K562 (cell line): Measurements from ENCODE around the gene STARD3NL. TPM values are rescaled to one million over a fixed set of nuclear protein-coding genes. Genes with fewer than 3 reads are reported as not detected.
A peak's percentile ranks its signal among the peaks of the same experiment; 100 is the strongest.

Experiments
- ATAC-seq: fragments of 200-7000 bp; cut with Tn5 transposase; 3 replicates; pipeline ENCODE4 v1.9.1; 2020; ENCODE audit warnings: moderate library complexity
- BruUV-seq: library from RNA; stranded (reverse); fragments of 400-500 nt; replicated peaks from 2 replicates; lab custom pipeline; 2021; lab: Mats Ljungman, UMichigan
- CTCF ChIA-PET: fragments of 300-600 bp; formaldehyde crosslinking; extraction: SDS; loops from one replicate; lab custom pipeline; 2021; ENCODE audit warnings: low intra/inter-chr PET ratio; lab: Yijun Ruan, JAX
- POLR2A ChIA-PET: fragments of 300-600, 350-650 bp; sonication (Branson Sonifier 250); formaldehyde crosslinking; extraction: SDS; loops from one replicate; lab custom pipeline; 2021; ENCODE audit warnings: antibody characterized with exemption, inconsistent platforms; lab: Yijun Ruan, JAX
- DNase-seq, 4 experiments: peaks; one replicate each; pipeline versions ENCODE4 v3.0.0 to v3.0.0-alpha.2; 2011 to 2018; ENCODE audit warnings: low spot score in 3 of 4, mixed read lengths in 3 of 4; ENCODE audit errors: extremely low read depth in 1 of 4
- FAIRE-seq: peaks from 2 replicates; lab custom pipeline; 2011; peaks lifted over from hg19 to GRCh38; lab: Jason Lieb, UNC
- H2AFZ ChIP-seq: 2 replicates; pipeline ENCODE4 v1.6.0; 2011; ENCODE audit warnings: low read depth, low read length, control low read depth, inconsistent platforms
- H3K27ac ChIP-seq: fragments of 200-600 bp; 3 replicates; pipeline ENCODE4 v1.8.0; 2011; ENCODE audit warnings: low read depth, mild to moderate bottlenecking, control low read depth, inconsistent platforms, low read length, moderate library complexity, mixed read lengths; ENCODE audit errors: extremely low read depth
- H3K27me3 ChIP-seq, 2 experiments: fragments of 300-600 bp in 1 of 2; 2 replicates in 1 of 2; 3 replicates in 1 of 2; pipeline versions ENCODE4 v1.6.0 to v1.8.0; 2011; ENCODE audit warnings: inconsistent platforms in 2 of 2, low read length in 2 of 2, mild to moderate bottlenecking in 1 of 2, mixed read lengths in 1 of 2, moderate library complexity in 1 of 2; ENCODE audit not compliant: control insufficient read depth in 2 of 2, insufficient read depth in 2 of 2
- H3K36me3 ChIP-seq: fragments of 300-600 bp; 3 replicates; pipeline ENCODE4 v1.8.0; 2011; ENCODE audit warnings: mild to moderate bottlenecking, low read length, inconsistent platforms; ENCODE audit not compliant: control insufficient read depth, insufficient read depth
- H3K4me1 ChIP-seq, 2 experiments: fragments of 200-600 bp in 1 of 2; replicated peaks in 1 of 2; 2 replicates in 1 of 2; 3 replicates in 1 of 2; pipeline versions ENCODE4 v1.5.1 to v1.8.0; 2011; ENCODE audit warnings: inconsistent platforms in 2 of 2, low read length in 2 of 2, mild to moderate bottlenecking in 1 of 2, mixed read lengths in 1 of 2, moderate library complexity in 1 of 2; ENCODE audit not compliant: control insufficient read depth in 2 of 2, insufficient read depth in 2 of 2
- H3K4me2 ChIP-seq: 2 replicates; pipeline ENCODE4 v1.6.1; 2011; ENCODE audit warnings: low read length, control low read depth, inconsistent platforms, mixed read lengths; ENCODE audit not compliant: insufficient read depth
- H3K4me3 ChIP-seq: fragments of 200-600 bp; sonication (generic), shearing (Covaris generic); 2 replicates; pipeline ENCODE4 v1.5.1; 2016; ENCODE audit warnings: control low read depth, inconsistent platforms
- H3K79me2 ChIP-seq: fragments of 200-600 bp; 3 replicates; pipeline ENCODE4 v1.8.0; 2011; ENCODE audit warnings: low read length, inconsistent platforms; ENCODE audit not compliant: control insufficient read depth, insufficient read depth
- H3K9ac ChIP-seq, 2 experiments: 2 replicates each; pipeline versions ENCODE4 v1.6.0 to v1.6.1; 2011; ENCODE audit warnings: low read depth in 2 of 2, low read length in 2 of 2, control low read depth in 1 of 2, inconsistent platforms in 1 of 2, mild to moderate bottlenecking in 1 of 2, mixed read lengths in 1 of 2; ENCODE audit not compliant: insufficient read depth in 1 of 2
- H3K9me1 ChIP-seq: one replicate; pipeline ENCODE4 v1.6.0; 2011; ENCODE audit warnings: inconsistent platforms, mild to moderate bottlenecking, low read length, moderate library complexity; ENCODE audit not compliant: control insufficient read depth, insufficient read depth
- H3K9me3 ChIP-seq: replicated peaks from 2 replicates; pipeline ENCODE4 v1.5.1; 2011; ENCODE audit warnings: low read depth, low read length, inconsistent platforms; ENCODE audit not compliant: control insufficient read depth, insufficient read depth
- H4K20me1 ChIP-seq: replicated peaks from 2 replicates; pipeline ENCODE4 v1.6.1; 2011; ENCODE audit warnings: low read length, inconsistent platforms, mixed read lengths; ENCODE audit not compliant: control insufficient read depth, insufficient read depth
- HMG20A ChIP-seq: fragments of 450-650 bp; formaldehyde crosslinking; conservative IDR thresholded peaks from 2 replicates; pipeline ENCODE4 v1.4.0; 2020; ENCODE audit warnings: mild to moderate bottlenecking, mixed read lengths
- KAT8 ChIP-seq: fragments of 450-650 bp; IDR thresholded peaks from 2 replicates; pipeline ENCODE4 v1.6.1; 2016; ENCODE audit warnings: low read depth, mild to moderate bottlenecking
- KDM1A ChIP-seq, 2 experiments: fragments of 450-650 bp; IDR thresholded peaks; 2 replicates each; pipeline ENCODE4 v1.6.1; 2016; ENCODE audit warnings: mild to moderate bottlenecking in 2 of 2
- KLF10 ChIP-seq: fragments of 250-450 bp; sonication (Bioruptor Pico); IDR thresholded peaks from 2 replicates; pipeline ENCODE4 v1.6.1; 2021; ENCODE audit warnings: matching md5 sums
- SOX6 ChIP-seq: fragments of 450-650 bp; IDR thresholded peaks from 2 replicates; pipeline ENCODE4 v1.6.1; 2014; ENCODE audit warnings: mild to moderate bottlenecking
- TRIM24 ChIP-seq, 2 experiments: fragments of 450-650 bp; IDR thresholded peaks; 2 replicates each; pipeline ENCODE4 v1.6.1; 2016
- ZNF224 ChIP-seq: sonication (generic); formaldehyde crosslinking; IDR thresholded peaks from 2 replicates; pipeline ENCODE4 v1.8.0; 2022; ENCODE audit warnings: mild to moderate bottlenecking, missing genetic modification reagents
- ZNF41 ChIP-seq: fragments of 250-450 bp; sonication (Bioruptor Pico); conservative IDR thresholded peaks from 2 replicates; pipeline ENCODE4 v1.4.0; 2020; ENCODE audit warnings: mild to moderate bottlenecking
- ZSCAN29 ChIP-seq: fragments of 450-650 bp; IDR thresholded peaks from 2 replicates; pipeline ENCODE4 v1.6.1; 2017
- WGBS: fragments of 100-300 bp; shearing (Covaris generic); methylation state at CpG from one replicate; pipeline ENCODE4 v1.1.6; 2016; ENCODE audit warnings: low coverage, mixed read lengths; ENCODE audit not compliant: insufficient coverage; ENCODE audit errors: missing lambda C conversion rate; 5-methylcytosine and 5-hydroxymethylcytosine counted together
- in situ Hi-C: fragments of 300-500 bp; cut with MboI; formaldehyde crosslinking; loops from 4 replicates; pipeline ENCODE4 v1.15.0; 2018; ENCODE audit warnings: inconsistent platforms, mixed read lengths
- intact Hi-C: fragments of 100-400 bp; cut with micrococcal nuclease; formaldehyde crosslinking; loops from 2 replicates; pipeline ENCODE4 v1.14.2; 2022
- polyA plus RNA-seq, 8 experiments: library from polyadenylated mRNA; depleted of rRNA in 4 of 8; stranded (reverse) in 5 of 8; unstranded in 3 of 8; fragments of >200 nt; fragmentation: Nextera tagmentation in 2 of 8; fragmentation: Illumina TruSeq in 1 of 8; extraction: Ambion mirVana in 2 of 8; extraction: Trizol in 1 of 8; gene quantifications; 2 replicates each; pipeline versions ENCODE4 v1.2.1 to v1.2.3, GENCODE V29; 2011 to 2014; ENCODE audit warnings: inconsistent platforms in 1 of 8, missing spikeins in 1 of 8
- total RNA-seq, 7 experiments: library from RNA; depleted of rRNA in 6 of 7; stranded (reverse); fragments of >200 nt in 6 of 7; fragmentation: Illumina TruSeq in 2 of 7; extraction: Trizol in 2 of 7; gene quantifications; 2 replicates each; pipeline versions ENCODE4 v1.2.1 to v1.2.3, GENCODE V29; 2011 to 2021; ENCODE audit warnings: low replicate concordance in 1 of 7
- TF ChIP-seq, protein P1 (sequence below): sonication (generic); formaldehyde crosslinking; IDR thresholded peaks from 2 replicates; pipeline ENCODE4 v1.8.1; 2022; ENCODE audit warnings: missing genetic modification reagents
- TF ChIP-seq, protein P2 (sequence below): fragments of 250-450 bp; sonication (Bioruptor Pico); IDR thresholded peaks from 2 replicates; pipeline ENCODE4 v1.5.0; 2020; ENCODE audit warnings: mild to moderate bottlenecking

Gene STARD3NL
- total and polyA plus RNA-seq, 9 of the 15 experiments (the other 6 are each of a cell fraction or from before 2014, with no cell fraction given): 42.2 to 90.0 (median 57.6) TPM

DNA sequence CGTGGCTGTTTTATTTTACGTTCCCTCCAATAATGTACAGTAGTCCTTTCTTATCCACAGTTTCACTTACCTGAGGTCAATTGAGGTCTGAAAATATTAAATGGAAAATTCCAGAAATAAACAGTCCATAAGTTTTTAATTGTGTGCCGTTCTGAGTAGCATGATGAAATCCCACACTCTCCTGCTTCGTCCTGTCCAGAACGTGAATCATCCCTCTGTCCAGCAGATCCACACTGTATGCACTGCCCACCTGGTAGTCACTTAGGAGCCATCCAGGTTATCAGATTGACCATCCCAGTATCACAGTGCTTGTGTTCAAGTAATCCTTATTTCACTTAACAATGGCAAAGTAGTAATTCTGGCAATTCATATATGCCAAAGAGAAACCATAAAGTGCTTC lies 46.3 kb downstream of the STARD3NL start (continued):
- TF ChIP-seq KDM1A (IDR thresholded peaks at IDR 0.05) (no peak), HMG20A (CRISPR knock-in tag) (no peak), TRIM24 (IDR thresholded peaks at IDR 0.05) (no peak), ZSCAN29 (no peak), KAT8 (no peak)

DNA sequence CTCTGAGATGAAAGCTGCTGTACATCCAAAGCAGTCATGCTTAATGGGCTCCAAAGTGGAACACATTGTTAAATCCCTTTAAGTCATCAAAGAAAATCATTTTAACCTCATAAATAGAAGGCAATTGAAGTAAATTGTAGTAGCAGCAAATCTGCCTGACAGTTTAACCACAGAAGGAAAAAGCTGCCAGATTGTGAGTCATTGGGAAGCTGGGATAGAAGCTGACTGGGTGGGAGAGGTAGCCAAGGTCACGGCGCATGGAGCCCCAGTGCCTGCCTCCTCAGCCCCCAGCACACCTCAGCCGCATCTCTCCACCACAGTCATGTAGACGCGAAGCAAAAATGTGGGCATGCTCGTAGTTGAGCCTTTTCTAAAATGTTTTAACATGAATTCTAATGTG lies 51.3 kb downstream of the STARD3NL start:
- ATAC-seq (no peak), DNase-seq (no peak), FAIRE-seq (no peak)
- Histone ChIP-seq H3K4me3 (no peak overlapping the region), H3K27me3 (no peaks in the 10 kb centered on the region), H3K9ac (peak overlapping the region in 1 of 2 experiments; percentile 48; a peak in 1 of 4 replicates), H3K4me2 (no peak overlapping the region), H2AFZ (no peak overlapping the region), H3K79me2 (no peaks in the 10 kb centered on the region), H3K9me1 (no peaks in the 10 kb centered on the region), H3K4me1 (peaks cover 0 to 4% of the 10 kb centered on the region in 2 experiments; a peak in 1 of 5 replicates), H4K20me1 (no peaks in the 10 kb centered on the region), H3K36me3 (peaks cover 14% of the 10 kb centered on the region; the same call in 2 of the 3 replicates), H3K9me3 (no peaks in the 10 kb centered on the region), H3K27ac (no peak overlapping the region)
- BruUV-seq: no TSS peak
- ChIA-PET CTCF (no interaction called here), POLR2A (no interaction called here)
- in situ Hi-C loops: no loop called here
- intact Hi-C loops: no loop called here
- WGBS: 93% methylated on average over 6 of the region's 6 CpGs
- TF ChIP-seq ZNF41 (CRISPR knock-in tag): no peak
- TF ChIP-seq SOX6: no peak
- no peak for TF ChIP-seq KLF10
- TF ChIP-seq, protein P1, sequence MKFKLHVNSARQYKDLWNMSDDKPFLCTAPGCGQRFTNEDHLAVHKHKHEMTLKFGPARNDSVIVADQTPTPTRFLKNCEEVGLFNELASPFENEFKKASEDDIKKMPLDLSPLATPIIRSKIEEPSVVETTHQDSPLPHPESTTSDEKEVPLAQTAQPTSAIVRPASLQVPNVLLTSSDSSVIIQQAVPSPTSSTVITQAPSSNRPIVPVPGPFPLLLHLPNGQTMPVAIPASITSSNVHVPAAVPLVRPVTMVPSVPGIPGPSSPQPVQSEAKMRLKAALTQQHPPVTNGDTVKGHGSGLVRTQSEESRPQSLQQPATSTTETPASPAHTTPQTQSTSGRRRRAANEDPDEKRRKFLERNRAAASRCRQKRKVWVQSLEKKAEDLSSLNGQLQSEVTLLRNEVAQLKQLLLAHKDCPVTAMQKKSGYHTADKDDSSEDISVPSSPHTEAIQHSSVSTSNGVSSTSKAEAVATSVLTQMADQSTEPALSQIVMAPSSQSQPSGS (CRISPR knock-in tag): no peak
- no peak for TF ChIP-seq ZNF224 (CRISPR knock-in tag)
- TF ChIP-seq, protein P2, sequence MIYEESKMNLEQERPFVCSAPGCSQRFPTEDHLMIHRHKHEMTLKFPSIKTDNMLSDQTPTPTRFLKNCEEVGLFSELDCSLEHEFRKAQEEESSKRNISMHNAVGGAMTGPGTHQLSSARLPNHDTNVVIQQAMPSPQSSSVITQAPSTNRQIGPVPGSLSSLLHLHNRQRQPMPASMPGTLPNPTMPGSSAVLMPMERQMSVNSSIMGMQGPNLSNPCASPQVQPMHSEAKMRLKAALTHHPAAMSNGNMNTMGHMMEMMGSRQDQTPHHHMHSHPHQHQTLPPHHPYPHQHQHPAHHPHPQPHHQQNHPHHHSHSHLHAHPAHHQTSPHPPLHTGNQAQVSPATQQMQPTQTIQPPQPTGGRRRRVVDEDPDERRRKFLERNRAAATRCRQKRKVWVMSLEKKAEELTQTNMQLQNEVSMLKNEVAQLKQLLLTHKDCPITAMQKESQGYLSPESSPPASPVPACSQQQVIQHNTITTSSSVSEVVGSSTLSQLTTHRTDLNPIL (CRISPR knock-in tag): no peak
